IMR-90 (cell line): ENCODE data around the gene DAAM2. TPM values are rescaled to one million over a fixed set of nuclear protein-coding genes. Genes with fewer than 3 reads are reported as not detected.

ENCODE experiments used
- ATAC-seq: fragments of 200-7000 bp; cut with Tn5 transposase; 2 replicates; pipeline ENCODE4 v1.9.1; 2020; ENCODE audit warnings: low read depth, mild to moderate bottlenecking, moderate library complexity
- BruUV-seq: library from RNA; stranded (reverse); fragments of 400-500 nt; replicated peaks from 2 replicates; lab custom pipeline; 2021; lab: Mats Ljungman, UMichigan
- CTCF ChIA-PET: fragments of 300-600 bp; formaldehyde crosslinking; extraction: SDS; loops from one replicate; lab custom pipeline; 2021; ENCODE audit warnings: antibody characterized with exemption; lab: Yijun Ruan, JAX
- POLR2A ChIA-PET: fragments of 300-600 bp; sonication (Branson Sonifier 250); formaldehyde crosslinking; loops from one replicate; lab custom pipeline; 2022; ENCODE audit warnings: antibody characterized with exemption; ENCODE audit not compliant: unreplicated experiment; lab: Charles Lee
- DNase-seq: peaks from one replicate; pipeline ENCODE4 v3.0.0; 2013
- H2AFZ ChIP-seq: replicated peaks from 2 replicates; pipeline ENCODE3; 2013; ENCODE audit warnings: low read length, mild to moderate bottlenecking; ENCODE audit not compliant: poor library complexity
- H2AK5ac ChIP-seq: 2 replicates; pipeline ENCODE4 v1.6.1; 2013; ENCODE audit warnings: low read depth, low read length, inconsistent platforms
- H2AK9ac ChIP-seq: replicated peaks from 2 replicates; pipeline ENCODE3; 2013; ENCODE audit warnings: mild to moderate bottlenecking, low read depth, low read length, moderate library complexity; ENCODE audit not compliant: poor library complexity
- H2BK120ac ChIP-seq: 2 replicates; pipeline ENCODE4 v1.6.1; 2013; ENCODE audit warnings: low read depth, low read length, inconsistent platforms
- H2BK15ac ChIP-seq: 3 replicates; pipeline ENCODE4 v1.6.1; 2013; ENCODE audit warnings: low read depth, low read length, inconsistent platforms
- H2BK20ac ChIP-seq: 2 replicates; pipeline ENCODE4 v1.6.1; 2013; ENCODE audit warnings: low read depth, mild to moderate bottlenecking, inconsistent platforms, low read length, moderate library complexity
- H2BK5ac ChIP-seq: 2 replicates; pipeline ENCODE4 v1.6.1; 2013; ENCODE audit warnings: mild to moderate bottlenecking, low read depth, low read length, inconsistent platforms; ENCODE audit not compliant: poor library complexity, severe bottlenecking
- H3K14ac ChIP-seq: replicated peaks from 2 replicates; pipeline ENCODE4 v1.6.1; 2013; ENCODE audit warnings: low read depth, low read length, inconsistent platforms
- H3K18ac ChIP-seq: 2 replicates; pipeline ENCODE4 v1.6.1; 2013; ENCODE audit warnings: low read depth, low read length, control low read depth
- H3K23ac ChIP-seq: 2 replicates; pipeline ENCODE4 v1.6.1; 2013; ENCODE audit warnings: low read depth, low read length, inconsistent platforms
- H3K27ac ChIP-seq: 2 replicates; pipeline ENCODE4 v1.5.1; 2013; ENCODE audit warnings: mild to moderate bottlenecking, control low read depth, low read length; ENCODE audit not compliant: insufficient read depth
- H3K27me3 ChIP-seq: 2 replicates; pipeline ENCODE4 v1.6.1; 2013; ENCODE audit warnings: low read length; ENCODE audit not compliant: control insufficient read depth, insufficient read depth
- H3K36me3 ChIP-seq: 2 replicates; pipeline ENCODE4 v1.6.1; 2013; ENCODE audit warnings: low read length, mixed read lengths; ENCODE audit not compliant: control insufficient read depth, insufficient read depth
- H3K4ac ChIP-seq: 2 replicates; pipeline ENCODE4 v1.6.1; 2013; ENCODE audit warnings: low read depth, low read length, inconsistent platforms
- H3K4me1 ChIP-seq: 2 replicates; pipeline ENCODE4 v1.6.1; 2013; ENCODE audit warnings: low read length, mixed read lengths; ENCODE audit not compliant: control insufficient read depth, insufficient read depth
- H3K4me2 ChIP-seq: 2 replicates; pipeline ENCODE4 v1.6.1; 2013; ENCODE audit warnings: low read depth, mild to moderate bottlenecking, control low read depth, low read length, moderate library complexity
- H3K4me3 ChIP-seq: 2 replicates; pipeline ENCODE4 v1.5.1; 2013; ENCODE audit warnings: low read depth, mild to moderate bottlenecking, control low read depth, low read length, moderate library complexity; ENCODE audit not compliant: insufficient read depth
- H3K56ac ChIP-seq: 2 replicates; pipeline ENCODE4 v1.6.1; 2013; ENCODE audit warnings: low read length, inconsistent platforms; ENCODE audit not compliant: insufficient read depth; ENCODE audit errors: extremely low read depth
- H3K79me1 ChIP-seq, 2 experiments: 2 replicates each; pipeline ENCODE4 v1.6.1; 2013; ENCODE audit warnings: low read length in 2 of 2, inconsistent platforms in 1 of 2, low read depth in 1 of 2
- H3K9ac ChIP-seq: 2 replicates; pipeline ENCODE4 v1.6.1; 2013; ENCODE audit warnings: low read depth, low read length, control low read depth
- H3K9me1 ChIP-seq: 2 replicates; pipeline ENCODE4 v1.6.1; 2013; ENCODE audit warnings: low read length, inconsistent platforms; ENCODE audit not compliant: insufficient read depth
- H3K9me3 ChIP-seq: 2 replicates; pipeline ENCODE4 v1.6.1; 2013; ENCODE audit warnings: low read length; ENCODE audit not compliant: control insufficient read depth, insufficient read depth
- H4K20me1 ChIP-seq: 2 replicates; pipeline ENCODE4 v1.6.1; 2013; ENCODE audit warnings: low read length, inconsistent platforms; ENCODE audit not compliant: insufficient read depth
- H4K5ac ChIP-seq: 2 replicates; pipeline ENCODE4 v1.6.1; 2013; ENCODE audit warnings: mild to moderate bottlenecking, low read depth, low read length, control low read depth
- H4K8ac ChIP-seq, 2 experiments: 2 replicates each; pipeline ENCODE4 v1.6.1; 2013; ENCODE audit warnings: low read depth in 2 of 2, low read length in 2 of 2, control low read depth in 1 of 2, inconsistent platforms in 1 of 2
- H4K91ac ChIP-seq: 2 replicates; pipeline ENCODE4 v1.6.1; 2013; ENCODE audit warnings: low read depth, low read length, inconsistent platforms; ENCODE audit not compliant: insufficient read depth
- CEBPB ChIP-seq: IDR thresholded peaks from 2 replicates; pipeline ENCODE4 v1.6.1; 2012; ENCODE audit warnings: low read depth, low read length, improper control_type of control experiment
- CHD1 ChIP-seq: IDR thresholded peaks from 2 replicates; pipeline ENCODE4 v1.6.1; 2012; ENCODE audit warnings: low read depth, low read length, improper control_type of control experiment
- FOS ChIP-seq: fragments of 150-350 bp; IDR thresholded peaks from 2 replicates; pipeline ENCODE4 v1.6.1; 2016; ENCODE audit warnings: low read depth, low read length
- MAFK ChIP-seq: IDR thresholded peaks from 2 replicates; pipeline ENCODE4 v1.6.1; 2012; ENCODE audit warnings: low read depth, low read length, improper control_type of control experiment
- MAZ ChIP-seq: IDR thresholded peaks from 2 replicates; pipeline ENCODE4 v1.6.1; 2012; ENCODE audit warnings: low read depth, mild to moderate bottlenecking, low read length, improper control_type of control experiment, moderate library complexity, borderline replicate concordance
- MXI1 ChIP-seq: IDR thresholded peaks from 2 replicates; pipeline ENCODE4 v1.6.1; 2012; ENCODE audit warnings: low read depth, mild to moderate bottlenecking, low read length, moderate library complexity, borderline replicate concordance
- NFE2L2 ChIP-seq: fragments of 150-350 bp; IDR thresholded peaks from 2 replicates; pipeline ENCODE4 v1.6.1; 2016; ENCODE audit warnings: low read depth, mild to moderate bottlenecking, low read length
- POLR2A ChIP-seq: IDR thresholded peaks from 2 replicates; pipeline ENCODE4 v1.6.1; 2012; ENCODE audit warnings: mild to moderate bottlenecking, low read depth, low read length
- RAD21 ChIP-seq: IDR thresholded peaks from 2 replicates; pipeline ENCODE4 v1.6.1; 2012; ENCODE audit warnings: low read length, improper control_type of control experiment
- RCOR1 ChIP-seq: IDR thresholded peaks from 2 replicates; pipeline ENCODE4 v1.6.1; 2012; ENCODE audit warnings: mild to moderate bottlenecking, low read length, improper control_type of control experiment; ENCODE audit not compliant: insufficient replicate concordance
- RFX5 ChIP-seq: IDR thresholded peaks from 2 replicates; pipeline ENCODE4 v1.8.0; 2012; ENCODE audit warnings: low read depth, mild to moderate bottlenecking, low read length, moderate library complexity
- SMC3 ChIP-seq: fragments of 150-350 bp; IDR thresholded peaks from 2 replicates; pipeline ENCODE4 v1.6.1; 2016; ENCODE audit warnings: low read depth, mild to moderate bottlenecking, antibody characterized with exemption, low read length, moderate library complexity
- WGBS, 2 experiments: methylation state at CpG; one replicate each; pipeline versions ENCODE4 v1.1.5 to v1.1.7; 2013; ENCODE audit warnings: missing lambda C conversion rate in 2 of 2; ENCODE audit not compliant: insufficient read length in 1 of 2; ENCODE audit errors: extremely low coverage in 2 of 2; 5-methylcytosine and 5-hydroxymethylcytosine counted together
- dilution Hi-C: fragments of 300-500 bp; cut with HindIII; formaldehyde crosslinking; loops from one replicate; pipeline ENCODE4 v1.14.3; 2018; ENCODE audit warnings: low sequenced_read_pairs; ENCODE audit not compliant: unreplicated experiment
- in situ Hi-C: fragments of 300-500 bp; cut with MboI; formaldehyde crosslinking; loops from 3 replicates; pipeline ENCODE4 v1.14.3; 2019; ENCODE audit warnings: low sequenced_read_pairs, inconsistent platforms, mixed read lengths
- intact Hi-C: fragments of 100-400 bp; cut with micrococcal nuclease; formaldehyde crosslinking; loops from 2 replicates; pipeline ENCODE4 v1.10.0; 2022
- polyA plus RNA-seq, 3 experiments: library from polyadenylated mRNA; depleted of rRNA; stranded (reverse); fragments of >200 nt; gene quantifications; 2 replicates each; pipeline ENCODE4 v1.2.3, GENCODE V29; 2012; ENCODE audit warnings: low replicate concordance in 1 of 3
- total RNA-seq: library from RNA; depleted of rRNA; stranded (reverse); fragments of >200 nt; gene quantifications from 2 replicates; pipeline ENCODE4 v1.2.3, GENCODE V29; 2012
- TF ChIP-seq, protein P1 (sequence below): fragments of 150-350 bp; IDR thresholded peaks from 2 replicates; pipeline ENCODE4 v1.6.1; 2017; ENCODE audit warnings: mild to moderate bottlenecking, antibody characterized with exemption, low read length, low read depth
- TF ChIP-seq, protein P2 (sequence below): fragments of 150-350 bp; IDR thresholded peaks from 2 replicates; pipeline ENCODE4 v1.6.1; 2016; ENCODE audit warnings: low read depth, mild to moderate bottlenecking, low read length, moderate library complexity, borderline replicate concordance
- TF ChIP-seq, protein P3 (sequence below): conservative IDR thresholded peaks from 2 replicates; pipeline ENCODE4 v1.5.1; 2012; ENCODE audit warnings: mild to moderate bottlenecking, low read depth, low read length, improper control_type of control experiment

DAAM2 gene
- total and polyA plus RNA-seq, 2 of the 4 experiments (the other 2 are of a cell fraction) = 11.2 to 12.9 TPM

DNA sequence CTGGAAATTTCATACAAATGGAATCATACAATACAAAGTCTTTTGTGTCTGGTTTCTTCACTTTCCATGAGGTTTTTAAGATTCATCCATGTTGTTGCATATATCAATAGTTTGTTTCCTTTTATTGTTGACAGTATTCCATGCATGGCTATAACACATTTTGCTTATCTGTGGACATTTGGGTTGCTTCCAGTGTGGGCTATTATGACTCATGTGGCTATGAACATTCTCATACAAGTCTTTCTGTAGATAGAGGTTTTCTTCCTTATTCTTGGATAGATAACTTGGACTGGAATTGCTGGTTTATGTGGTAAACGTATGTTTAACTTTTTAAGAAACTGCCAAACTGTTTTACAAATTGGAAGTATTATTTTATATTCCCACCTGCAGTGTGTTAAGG lies 36.9 kb upstream of the DAAM2 start:
- H4K5ac ChIP-seq = no peak overlapping the region
- H3K36me3 ChIP-seq = no peaks in the 10 kb centered on the region
- DNase-seq = peak; percentile 29
- ChIA-PET CTCF (no interaction called here), POLR2A (no interaction called here)
- intact Hi-C loops = no loop called here
- no peak overlapping the region for H3K4me2 ChIP-seq
- no peak overlapping the region for H2BK15ac ChIP-seq
- no TSS peak for BruUV-seq
- no peak overlapping the region for H3K4me3 ChIP-seq
- H3K9ac ChIP-seq = no peak overlapping the region
- no peak overlapping the region for H3K4ac ChIP-seq
- H2AFZ ChIP-seq = no peak overlapping the region
- no peak overlapping the region for H2AK5ac ChIP-seq
- TF ChIP-seq MAZ = no peak
- TF ChIP-seq FOS = no peak
- TF ChIP-seq MXI1 = no peak
- TF ChIP-seq, protein P1, sequence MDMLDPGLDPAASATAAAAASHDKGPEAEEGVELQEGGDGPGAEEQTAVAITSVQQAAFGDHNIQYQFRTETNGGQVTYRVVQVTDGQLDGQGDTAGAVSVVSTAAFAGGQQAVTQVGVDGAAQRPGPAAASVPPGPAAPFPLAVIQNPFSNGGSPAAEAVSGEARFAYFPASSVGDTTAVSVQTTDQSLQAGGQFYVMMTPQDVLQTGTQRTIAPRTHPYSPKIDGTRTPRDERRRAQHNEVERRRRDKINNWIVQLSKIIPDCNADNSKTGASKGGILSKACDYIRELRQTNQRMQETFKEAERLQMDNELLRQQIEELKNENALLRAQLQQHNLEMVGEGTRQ = no peak
- TF ChIP-seq RCOR1 = no peak
- TF ChIP-seq RAD21 = no peak
- no peak for TF ChIP-seq RFX5
- no peak for TF ChIP-seq SMC3
- TF ChIP-seq POLR2A = no peak
- no peak for TF ChIP-seq NFE2L2
- no peak for TF ChIP-seq CHD1
- TF ChIP-seq MAFK = no peak
- TF ChIP-seq, protein P2, sequence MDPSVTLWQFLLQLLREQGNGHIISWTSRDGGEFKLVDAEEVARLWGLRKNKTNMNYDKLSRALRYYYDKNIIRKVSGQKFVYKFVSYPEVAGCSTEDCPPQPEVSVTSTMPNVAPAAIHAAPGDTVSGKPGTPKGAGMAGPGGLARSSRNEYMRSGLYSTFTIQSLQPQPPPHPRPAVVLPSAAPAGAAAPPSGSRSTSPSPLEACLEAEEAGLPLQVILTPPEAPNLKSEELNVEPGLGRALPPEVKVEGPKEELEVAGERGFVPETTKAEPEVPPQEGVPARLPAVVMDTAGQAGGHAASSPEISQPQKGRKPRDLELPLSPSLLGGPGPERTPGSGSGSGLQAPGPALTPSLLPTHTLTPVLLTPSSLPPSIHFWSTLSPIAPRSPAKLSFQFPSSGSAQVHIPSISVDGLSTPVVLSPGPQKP = no peak
- no peak for TF ChIP-seq CEBPB
- TF ChIP-seq, protein P3, sequence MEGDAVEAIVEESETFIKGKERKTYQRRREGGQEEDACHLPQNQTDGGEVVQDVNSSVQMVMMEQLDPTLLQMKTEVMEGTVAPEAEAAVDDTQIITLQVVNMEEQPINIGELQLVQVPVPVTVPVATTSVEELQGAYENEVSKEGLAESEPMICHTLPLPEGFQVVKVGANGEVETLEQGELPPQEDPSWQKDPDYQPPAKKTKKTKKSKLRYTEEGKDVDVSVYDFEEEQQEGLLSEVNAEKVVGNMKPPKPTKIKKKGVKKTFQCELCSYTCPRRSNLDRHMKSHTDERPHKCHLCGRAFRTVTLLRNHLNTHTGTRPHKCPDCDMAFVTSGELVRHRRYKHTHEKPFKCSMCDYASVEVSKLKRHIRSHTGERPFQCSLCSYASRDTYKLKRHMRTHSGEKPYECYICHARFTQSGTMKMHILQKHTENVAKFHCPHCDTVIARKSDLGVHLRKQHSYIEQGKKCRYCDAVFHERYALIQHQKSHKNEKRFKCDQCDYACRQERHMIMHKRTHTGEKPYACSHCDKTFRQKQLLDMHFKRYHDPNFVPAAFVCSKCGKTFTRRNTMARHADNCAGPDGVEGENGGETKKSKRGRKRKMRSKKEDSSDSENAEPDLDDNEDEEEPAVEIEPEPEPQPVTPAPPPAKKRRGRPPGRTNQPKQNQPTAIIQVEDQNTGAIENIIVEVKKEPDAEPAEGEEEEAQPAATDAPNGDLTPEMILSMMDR = no peak
- H3K9me1 ChIP-seq = no peaks in the 10 kb centered on the region
- no CpG with 5 or more reads among the region's 1 CpG for WGBS, 2 experiments
- no peak overlapping the region for H3K18ac ChIP-seq
- H4K91ac ChIP-seq = no peak overlapping the region
- no peaks in the 10 kb centered on the region for H3K79me1 ChIP-seq
- in situ Hi-C loops = no loop called here
- H3K27me3 ChIP-seq = peaks cover 9% of the 10 kb centered on the region
- ATAC-seq = no peak
- H3K23ac ChIP-seq = no peak overlapping the region
- no peaks in the 10 kb centered on the region for H3K9me3 ChIP-seq
- no peak overlapping the region for H2BK5ac ChIP-seq
- no peak overlapping the region for H3K14ac ChIP-seq
- H2BK120ac ChIP-seq = no peak overlapping the region
- dilution Hi-C loops = no loop called here
- no peak overlapping the region for H2BK20ac ChIP-seq
- H3K27ac ChIP-seq = no peak overlapping the region
- H4K20me1 ChIP-seq = no peaks in the 10 kb centered on the region
- H2AK9ac ChIP-seq = no peak overlapping the region
- H4K8ac ChIP-seq = no peak overlapping the region
- no peaks in the 10 kb centered on the region for H3K4me1 ChIP-seq
- H3K56ac ChIP-seq = no peak overlapping the region
